Fibroblast of mammary gland (primary cell): ENCODE measurements around the gene QKI.
A peak's percentile ranks its signal among the peaks of the same experiment; 100 is the strongest.

Experiments used
- DNase-seq: peaks from one replicate; pipeline ENCODE4 v3.0.0-alpha.2; 2010; ENCODE audit warnings: low read depth
- H3K4me3 ChIP-seq: 2 replicates; pipeline ENCODE4 v1.5.1; 2011; ENCODE audit warnings: low read depth, mild to moderate bottlenecking, low read length, moderate library complexity; ENCODE audit not compliant: control insufficient read depth
- CTCF ChIP-seq: conservative IDR thresholded peaks from 2 replicates; pipeline ENCODE4 v1.5.1; 2011; ENCODE audit warnings: low read depth, low read length, inconsistent platforms; ENCODE audit not compliant: control insufficient read depth, insufficient read depth

The QKI gene

DNA sequence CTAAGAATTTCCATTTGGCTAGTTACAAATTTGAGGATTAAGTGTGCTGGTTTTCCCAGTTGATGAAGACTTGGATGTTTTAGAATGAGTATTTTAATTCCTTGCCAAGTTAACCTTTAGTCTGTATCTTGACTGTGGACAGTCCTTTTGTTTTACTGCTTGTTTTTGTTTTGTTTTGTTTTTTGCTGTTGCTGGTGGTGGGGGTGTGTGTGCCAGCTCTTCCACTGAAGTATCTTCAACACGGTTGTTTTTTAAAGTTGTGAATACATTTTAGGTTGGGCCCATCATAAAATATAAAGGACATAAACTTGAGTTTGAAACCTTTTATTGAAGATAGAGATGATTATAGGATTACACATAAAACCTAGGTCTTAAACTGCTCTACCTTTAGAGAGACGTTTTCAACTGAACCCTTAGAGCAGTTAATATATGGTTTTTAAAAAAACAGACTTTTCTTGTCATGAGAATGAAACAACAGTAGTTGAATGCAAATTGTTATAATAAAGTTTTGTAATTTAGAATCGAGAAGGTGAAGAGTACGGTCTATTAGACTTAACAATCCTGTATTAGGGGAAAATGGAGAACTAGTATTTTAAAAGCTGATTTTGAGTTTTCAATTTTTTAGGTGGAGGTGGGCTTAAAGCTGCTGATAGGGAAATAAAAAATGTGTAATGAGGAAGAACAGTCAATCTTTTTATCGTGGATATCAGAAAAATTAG, 4.0 kb downstream of the QKI start:
- peak; percentile 25 for DNase-seq
- peak overlapping the region; percentile 0 for H3K4me3 ChIP-seq
- no peak for TF ChIP-seq CTCF

DNA sequence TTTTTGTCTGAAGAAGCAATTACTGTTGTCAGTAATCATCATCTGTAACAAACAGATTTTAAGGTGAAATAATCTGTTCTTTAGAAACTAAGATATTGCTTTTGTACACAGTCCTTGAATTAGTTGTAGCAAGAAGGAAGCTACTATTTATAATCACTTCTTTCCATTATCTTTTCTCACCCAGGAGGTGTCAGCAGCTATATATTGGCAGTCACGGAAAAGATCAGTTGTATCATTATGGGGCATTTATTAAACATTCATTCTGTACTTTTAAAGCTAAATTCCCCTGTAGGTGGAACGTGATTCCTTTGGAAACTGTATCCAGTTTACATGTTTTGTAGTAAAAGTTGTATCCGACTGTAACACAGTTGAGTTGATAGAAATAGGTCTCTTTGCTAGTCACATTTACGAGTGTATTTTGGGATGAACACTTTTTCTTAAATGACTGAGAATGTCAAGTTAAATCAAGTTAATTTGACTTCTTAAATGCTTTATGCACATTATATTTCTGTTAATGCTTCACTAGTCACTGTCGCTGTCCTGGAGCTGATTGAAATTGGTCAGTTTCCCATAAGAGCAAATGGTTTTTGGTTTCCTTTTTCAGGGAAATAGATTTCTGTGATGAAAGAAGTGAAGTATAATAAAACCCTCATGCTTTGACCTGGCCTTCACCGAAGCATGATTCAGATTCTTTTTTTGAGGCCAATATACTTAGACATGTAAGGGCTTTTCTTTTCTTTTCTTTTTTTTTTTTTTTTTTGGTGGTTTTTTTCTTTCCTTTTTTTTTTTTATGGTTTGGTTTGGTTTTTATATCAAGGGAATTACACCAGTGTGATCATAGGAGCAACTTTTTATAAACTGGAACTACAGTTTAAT, 5.1 kb downstream of the QKI start:
- TF ChIP-seq CTCF = no peak
- peak overlapping the region; percentile 32 for H3K4me3 ChIP-seq
- DNase-seq = peak; percentile 70

DNA sequence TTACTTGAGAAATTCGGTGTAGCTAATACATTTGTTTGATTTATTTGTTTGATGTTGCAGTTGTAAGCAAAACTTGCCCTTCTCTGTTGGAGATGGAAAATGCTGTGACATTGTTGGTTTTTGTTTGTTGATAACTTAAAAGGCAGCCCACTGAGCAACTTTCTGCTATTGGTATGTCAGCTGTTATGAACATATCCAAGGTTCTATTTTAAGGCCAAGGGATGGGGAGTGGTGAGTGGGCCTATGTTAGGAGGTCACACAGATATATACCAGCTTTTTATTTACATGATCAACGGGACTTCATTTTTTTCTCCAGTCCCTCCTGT, 5.7 kb downstream of the QKI start:
- TF ChIP-seq CTCF = no peak
- DNase-seq = no peak
- no peak overlapping the region for H3K4me3 ChIP-seq

GRCh38 chr6:163422550-163422949, 8.0 kb downstream of the QKI start:
- H3K4me3 ChIP-seq = no peak overlapping the region
- no peak for TF ChIP-seq CTCF
- no peak for DNase-seq

- no peak for DNase-seq
- TF ChIP-seq CTCF = no peak
- no peak overlapping the region for H3K4me3 ChIP-seq
Measured at GRCh38 chr6:163423696-163424095, 9.2 kb downstream of the QKI start.

DNA sequence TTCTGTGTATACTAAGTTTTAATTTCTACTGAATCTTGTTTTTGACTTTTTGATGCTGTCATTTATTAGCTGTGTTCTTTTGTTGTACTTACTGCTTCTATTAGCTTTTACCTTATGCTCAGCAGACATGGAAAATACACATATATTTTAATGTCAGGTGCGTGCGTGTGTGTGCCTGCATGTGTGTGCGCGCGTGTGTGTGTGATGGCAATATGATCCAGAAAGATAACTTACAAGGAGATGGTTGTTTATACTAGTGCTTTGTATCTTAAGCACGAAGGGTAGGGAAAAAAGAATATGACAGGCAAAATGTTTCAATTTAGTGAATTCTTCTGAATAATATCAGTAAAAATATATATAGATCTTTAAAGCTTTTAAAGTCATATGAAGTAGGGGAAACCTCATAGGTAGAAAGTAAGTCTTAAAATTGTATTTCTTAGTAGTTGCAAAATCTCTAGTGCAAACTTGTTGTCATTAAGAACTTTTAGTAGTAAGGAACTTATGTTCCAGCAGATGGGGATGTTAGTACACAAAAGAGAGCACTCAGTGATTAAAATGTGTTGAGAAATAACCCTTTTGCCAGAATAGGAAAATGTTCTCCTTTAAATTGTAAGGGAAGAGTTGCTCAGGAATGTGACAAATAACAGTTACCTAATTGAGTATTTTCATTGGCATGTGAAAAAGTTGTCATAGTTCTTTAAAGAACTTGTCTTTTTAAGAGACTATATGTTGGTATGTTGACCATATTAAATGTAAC, 13.2 kb downstream of the QKI start:
- peak; percentile 46 for TF ChIP-seq CTCF
- no peak overlapping the region for H3K4me3 ChIP-seq
- DNase-seq = peak; percentile 88
